HL-60/S4 (cell line): ENCODE data around the gene LHX1.

ENCODE experiments used
- in situ Hi-C: fragments of 300-500 bp; cut with MboI; formaldehyde crosslinking; loops from 2 replicates; pipeline ENCODE4 v1.14.3; 2022; ENCODE audit warnings: low sequenced_read_pairs

The LHX1 gene

GRCh38 chr17:36937959-36938565 is 787 bp downstream of the LHX1 start:
- in situ Hi-C loops = no loop called here

- in situ Hi-C loops = no loop called here
Observed at GRCh38 chr17:36938566-36939051, 1.3 kb downstream of the LHX1 start.

GRCh38 chr17:36939052-36939801 is 2.0 kb downstream of the LHX1 start:
- in situ Hi-C loops = no loop called here

- in situ Hi-C loops = no loop called here
Observed at GRCh38 chr17:36939802-36940312, 2.6 kb downstream of the LHX1 start.

GRCh38 chr17:36940313-36941264 is 3.3 kb downstream of the LHX1 start:
- in situ Hi-C loops = no loop called here

- in situ Hi-C loops = no loop called here
Observed at GRCh38 chr17:36941265-36942010, 4.2 kb downstream of the LHX1 start.

- in situ Hi-C loops = no loop called here
Observed at GRCh38 chr17:36942019-36942599, 4.8 kb downstream of the LHX1 start.

GRCh38 chr17:36942631-36943125 is 5.4 kb downstream of the LHX1 start:
- in situ Hi-C loops = no loop called here

GRCh38 chr17:36943250-36944191 is 6.2 kb downstream of the LHX1 start:
- in situ Hi-C loops = no loop called here

GRCh38 chr17:36944553-36944952 is 7.3 kb downstream of the LHX1 start:
- in situ Hi-C loops = no loop called here

GRCh38 chr17:36945140-36945539 is 7.9 kb downstream of the LHX1 start:
- in situ Hi-C loops = no loop called here

GRCh38 chr17:36945959-36946725 is 8.9 kb downstream of the LHX1 start:
- in situ Hi-C loops = no loop called here

GRCh38 chr17:36946726-36947091 is 9.4 kb downstream of the LHX1 start:
- in situ Hi-C loops = no loop called here

GRCh38 chr17:36947922-36948716 is 10.8 kb downstream of the LHX1 start:
- in situ Hi-C loops = no loop called here

GRCh38 chr17:36948717-36949460 is 11.6 kb downstream of the LHX1 start, which contains the start of gene AATF:
TSS of gene AATF (plus strand) at chr17:36948954. CDS start at chr17:36949126, 172 bp downstream.
- in situ Hi-C loops = no loop called here

- in situ Hi-C loops = no loop called here
Observed at GRCh38 chr17:36949461-36949927, 12.2 kb downstream of the LHX1 start.
